AG20443 (cell line): ENCODE results near the gene FARP2.
A peak's percentile ranks its signal among the peaks of the same experiment; 100 is the strongest.
"Not testable (repeated sequence)": the region's sequence is repeated elsewhere in the genome, so short reads cannot be mapped to it uniquely, and the experiment has no call there.

Source experiments
- DNase-seq: peaks from one replicate; pipeline ENCODE4 v3.0.0; 2012; ENCODE audit warnings: low spot score, mixed read lengths

The FARP2 gene

GRCh38 chr2:241355983-241356870 lies at the start of gene FARP2:
FARP2 (plus strand) TSS chr2:241356285; CDS start chr2:241373108, 16,823 bp downstream.
- peak; percentile 96 for DNase-seq

- DNase-seq, result no peak
Observed at GRCh38 chr2:241307055-241307454, 49.0 kb upstream of the FARP2 start.

- DNase-seq, result no peak
Observed at GRCh38 chr2:241308267-241308666, 47.8 kb upstream of the FARP2 start.

- no peak for DNase-seq
Observed at GRCh38 chr2:241308832-241309500, 47.1 kb upstream of the FARP2 start.

GRCh38 chr2:241309684-241310117 lies 46.4 kb upstream of the FARP2 start:
- DNase-seq, result peak; percentile 61

- DNase-seq, result no peak
Observed at GRCh38 chr2:241310917-241311566, 45.0 kb upstream of the FARP2 start.

GRCh38 chr2:241312082-241312481 lies 44.0 kb upstream of the FARP2 start:
- peak; percentile 42 for DNase-seq

- no peak for DNase-seq
Observed at GRCh38 chr2:241313543-241314095, 42.5 kb upstream of the FARP2 start.

GRCh38 chr2:241314226-241315092 lies 41.6 kb upstream of the FARP2 start:
- DNase-seq, result no peak

GRCh38 chr2:241315093-241315878 lies 40.8 kb upstream of the FARP2 start, which contains the start of gene HDLBP:
HDLBP (minus strand) TSS chr2:241315672; CDS start chr2:241266869, 48,803 bp downstream.
- peak; percentile 99 for DNase-seq

GRCh38 chr2:241315879-241316631 lies 40.0 kb upstream of the FARP2 start, which contains the start of gene SEPTIN2:
SEPTIN2 (plus strand) TSS chr2:241315925; CDS start chr2:241324233, 8,308 bp downstream.
- no peak for DNase-seq

- DNase-seq, result no peak
Observed at GRCh38 chr2:241316825-241317224, 39.3 kb upstream of the FARP2 start.

- no peak for DNase-seq
Observed at GRCh38 chr2:241317391-241317790, 38.7 kb upstream of the FARP2 start.

GRCh38 chr2:241318830-241319229 lies 37.3 kb upstream of the FARP2 start:
- DNase-seq, result not testable (repeated sequence)

- DNase-seq, result no peak
Observed at GRCh38 chr2:241320394-241320793, 35.7 kb upstream of the FARP2 start.

GRCh38 chr2:241321033-241321432 lies 35.1 kb upstream of the FARP2 start:
- no peak for DNase-seq

GRCh38 chr2:241321886-241322285 lies 34.2 kb upstream of the FARP2 start:
- no peak for DNase-seq

GRCh38 chr2:241323778-241324177 lies 32.3 kb upstream of the FARP2 start:
- DNase-seq, result no peak

- DNase-seq, result no peak
Observed at GRCh38 chr2:241324775-241325174, 31.3 kb upstream of the FARP2 start.

GRCh38 chr2:241325257-241325656 lies 30.8 kb upstream of the FARP2 start:
- DNase-seq, result no peak
